OCI-LY1 (cell line): ENCODE results near the gene ATXN1.

Experiments used
- CTCF ChIP-seq: fragments of 200-600 bp; sonication (generic), shearing (Covaris generic); IDR thresholded peaks from 2 replicates; pipeline ENCODE4 v1.5.1; 2017; ENCODE audit warnings: mild to moderate bottlenecking, antibody characterized with exemption, low read length, moderate library complexity, mixed read lengths
- EZH2 ChIP-seq: fragments of 200-600 bp; sonication (generic), shearing (Covaris generic); IDR thresholded peaks from 2 replicates; pipeline ENCODE4 v1.8.0; 2017; ENCODE audit warnings: borderline replicate concordance, mixed run types, mild to moderate bottlenecking, antibody characterized with exemption, low read length, moderate library complexity, mixed read lengths

DNA sequence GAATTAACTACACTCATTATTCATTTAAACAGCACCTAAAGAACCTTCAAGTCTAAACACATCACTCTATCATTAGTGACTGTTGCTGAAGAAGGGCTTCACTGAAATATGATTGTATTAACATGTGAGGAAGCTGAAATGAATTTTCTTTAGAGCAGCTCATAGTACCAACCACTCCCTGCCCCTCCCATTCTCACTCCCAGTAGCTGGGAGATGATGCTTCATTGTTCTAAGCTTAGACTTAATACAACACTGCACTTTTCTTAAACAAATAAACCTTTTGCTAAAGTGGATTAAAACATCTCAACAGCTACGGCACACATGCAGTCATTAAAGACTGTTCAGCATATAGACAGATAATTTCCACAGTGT is 63.1 kb downstream of the ATXN1 start:
- TF ChIP-seq CTCF (no peak), EZH2 (no peak)
